ENCODE measurements around the gene RNF183.

The RNF183 gene

GRCh38 chr9:113316030-113316429, 12.9 kb upstream of the RNF183 start:
- Histone ChIP-seq H3K9me3 (ENCODE audit: control insufficient read depth, insufficient read depth, low read depth, low read length) (no peaks in the 10 kb centered on the region), H3K36me3 (ENCODE audit: control insufficient read depth in 2 of 2, insufficient read depth in 1 of 2, low read length in 2 of 2) (no peaks in the 10 kb centered on the region), H3K4me1 (ENCODE audit: control insufficient read depth, insufficient read depth, low read length) (no peaks in the 10 kb centered on the region), H3K27ac (ENCODE audit: extremely low read depth, low read depth, low read length) (no peak overlapping the region), H3K4me3 (ENCODE audit: low read depth, low read length) (no peak overlapping the region)
- no peak for TF ChIP-seq PRDM4 (tag by site-specific recombination; IDR thresholded peaks at IDR 0.05)
- TF ChIP-seq GLI4 (tag by site-specific recombination; IDR thresholded peaks at IDR 0.05) = no peak
- no peak for TF ChIP-seq ZNF555 (tag by site-specific recombination; conservative IDR thresholded peaks at IDR 0.05)
- TF ChIP-seq INSM2 (tag by site-specific recombination; IDR thresholded peaks at IDR 0.05) = no peak
- TF ChIP-seq MZF1 (tag by site-specific recombination; IDR thresholded peaks at IDR 0.05; ENCODE audit: borderline replicate concordance) = no peak
- ChIA-PET CTCF (interaction anchor here (0.6 to 1.0 kb wide), 3 partner anchors 42 to 309 kb away, joined by 3 to 4 read pairs (median 3); no protein-coding TSS in a partner anchor), POLR2A (no interaction called here)

GRCh38 chr9:113315231-113315630, 12.1 kb upstream of the RNF183 start:
- ChIA-PET POLR2A (no interaction called here), CTCF (interaction anchor here (0.5 to 1.1 kb wide), 2 partner anchors 10 to 340 kb away, joined by 3 read pairs; no protein-coding TSS in a partner anchor)
- no peaks in the 10 kb centered on the region for H3K4me1 ChIP-seq (ENCODE audit: control insufficient read depth, insufficient read depth, low read length)
- H3K9me3 ChIP-seq (ENCODE audit: control insufficient read depth, insufficient read depth, low read depth, low read length) = no peaks in the 10 kb centered on the region
- no peak overlapping the region for H3K27ac ChIP-seq (ENCODE audit: extremely low read depth, low read depth, low read length)
- no peaks in the 10 kb centered on the region for H3K36me3 ChIP-seq (ENCODE audit: control insufficient read depth in 2 of 2, insufficient read depth in 1 of 2, low read length in 2 of 2)
- no peak overlapping the region for H3K4me3 ChIP-seq (ENCODE audit: low read depth, low read length)
- TF ChIP-seq AEBP2 (tag by site-specific recombination; IDR thresholded peaks at IDR 0.05; ENCODE audit: borderline replicate concordance) = no peak
- TF ChIP-seq ZNF571 (tag by site-specific recombination; IDR thresholded peaks at IDR 0.05) = no peak
- no peak for TF ChIP-seq ZNF354C (tag by site-specific recombination; IDR thresholded peaks at IDR 0.05; ENCODE audit: borderline replicate concordance, low read depth)
- no peak for TF ChIP-seq ZNF600 (tag by site-specific recombination; IDR thresholded peaks at IDR 0.05)
- no peak for TF ChIP-seq ZNF266 (tag by site-specific recombination; IDR thresholded peaks at IDR 0.05; ENCODE audit: low read depth)
- no peak for TF ChIP-seq ZNF148 (tag by site-specific recombination; IDR thresholded peaks at IDR 0.05; ENCODE audit: borderline replicate concordance)

GRCh38 chr9:113313261-113313660, 10.1 kb upstream of the RNF183 start:
- CTCF ChIA-PET = interaction anchor here (0.7 kb wide), 1 partner anchor 90 kb away, joined by 3 read pairs; no protein-coding TSS in a partner anchor
- Histone ChIP-seq H3K4me3 (ENCODE audit: low read depth, low read length) (no peak overlapping the region), H3K36me3 (ENCODE audit: control insufficient read depth in 2 of 2, insufficient read depth in 1 of 2, low read length in 2 of 2) (no peaks in the 10 kb centered on the region), H3K4me1 (ENCODE audit: control insufficient read depth, insufficient read depth, low read length) (no peaks in the 10 kb centered on the region), H3K9me3 (ENCODE audit: control insufficient read depth, insufficient read depth, low read depth, low read length) (no peaks in the 10 kb centered on the region), H3K27ac (ENCODE audit: extremely low read depth, low read depth, low read length) (no peak overlapping the region)
- POLR2A ChIA-PET = no interaction called here
- TF ChIP-seq ZBTB7A (tag by site-specific recombination; IDR thresholded peaks at IDR 0.05; ENCODE audit: low read depth) = no peak
- TF ChIP-seq ZNF600 (tag by site-specific recombination; IDR thresholded peaks at IDR 0.05) = no peak
- TF ChIP-seq KLF9 (tag by site-specific recombination; IDR thresholded peaks at IDR 0.05; ENCODE audit: low read depth) = no peak
- no peak for TF ChIP-seq ZSCAN23 (tag by site-specific recombination; IDR thresholded peaks at IDR 0.05)
- TF ChIP-seq CTCF (tag by site-specific recombination; IDR thresholded peaks at IDR 0.05) = no peak
- no peak for TF ChIP-seq ZBTB44 (tag by site-specific recombination; IDR thresholded peaks at IDR 0.05)
- no peak for TF ChIP-seq ZNF26 (tag by site-specific recombination; IDR thresholded peaks at IDR 0.05)

Data from HEK293 (cell line).